ENCODE measurements around the gene PCSK5.

- no peak for TF ChIP-seq CTCF (IDR thresholded peaks at IDR 0.05)
- no peak for TF ChIP-seq POLR2A (IDR thresholded peaks at IDR 0.05)
Measured at GRCh38 chr9:76255781-76256455, 365.4 kb downstream of the PCSK5 start.

Measured in prostate gland (tissue), 2 donors.